Activated CD4-positive, alpha-beta T cell treated with anti-CD3 and anti-CD28 coated beads, Interleukin-2, amount 50 U/mL, for 4 hours (primary cell): ENCODE measurements around the gene P2RY12.

ENCODE experiments used
- DNase-seq, 2 experiments: peaks; one replicate each; pipeline ENCODE4 v3.0.0-alpha.2; 2020

Gene P2RY12

DNA sequence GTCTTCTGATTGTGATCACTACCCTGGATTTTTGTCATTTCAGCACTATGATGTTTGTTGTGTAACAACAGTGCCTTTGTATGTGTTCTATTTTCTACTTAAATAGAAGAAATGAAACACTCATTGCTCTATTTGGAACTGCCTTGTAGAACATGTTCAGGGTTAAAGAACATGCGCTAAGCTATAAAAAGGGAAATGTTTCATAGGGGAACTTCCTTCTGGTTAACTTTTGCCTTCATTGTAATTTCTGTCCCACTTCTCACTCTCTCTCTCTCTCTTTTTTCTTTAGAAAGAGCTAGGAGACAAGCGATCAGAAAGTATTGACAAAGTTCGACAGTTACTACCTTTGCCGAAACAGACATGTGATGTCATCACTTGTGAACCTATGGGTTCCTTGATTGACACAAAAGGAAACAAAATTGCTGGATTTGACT is at the start of gene P2RY12:
P2RY12 (minus strand) TSS at position 13 of the 434 bp plus-strand sequence. CDS start 45,908 bp downstream, outside the sequence.
- no peak for DNase-seq

DNA sequence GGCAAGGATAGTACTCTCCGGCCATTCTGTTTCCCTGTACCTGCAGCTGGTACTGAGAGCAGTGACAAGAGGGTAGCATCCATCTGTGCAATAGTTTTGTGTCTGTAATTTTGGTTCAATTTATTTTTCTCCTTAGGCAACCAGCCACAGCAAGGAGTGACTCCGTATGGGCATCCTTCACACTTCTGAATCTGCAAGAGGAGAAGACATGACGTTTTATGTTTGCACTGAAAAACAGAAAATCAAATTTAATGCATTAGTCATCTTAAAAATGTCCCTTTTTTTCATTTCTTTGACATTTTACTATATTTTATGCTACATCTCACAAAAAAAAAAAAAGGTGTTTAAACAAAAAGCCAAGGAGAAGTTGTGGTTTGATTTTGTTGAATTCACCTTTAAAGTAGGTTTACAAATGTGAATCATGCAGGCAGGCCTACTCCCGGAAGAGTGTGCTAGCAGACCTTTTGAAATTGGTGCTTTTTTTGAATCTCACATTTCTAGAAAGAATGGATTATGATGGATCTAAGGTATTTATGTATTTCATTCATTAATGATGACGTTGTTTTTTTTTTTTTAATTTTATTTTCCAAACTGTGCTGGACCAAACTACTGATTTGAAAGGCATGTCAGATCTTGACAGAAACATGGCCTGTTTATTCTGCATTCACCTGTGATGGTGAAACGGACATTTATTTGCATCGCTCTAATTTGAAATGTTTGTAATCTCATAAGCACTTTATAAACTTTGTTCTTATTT is 48.2 kb upstream of the P2RY12 start:
- no peak for DNase-seq

DNA sequence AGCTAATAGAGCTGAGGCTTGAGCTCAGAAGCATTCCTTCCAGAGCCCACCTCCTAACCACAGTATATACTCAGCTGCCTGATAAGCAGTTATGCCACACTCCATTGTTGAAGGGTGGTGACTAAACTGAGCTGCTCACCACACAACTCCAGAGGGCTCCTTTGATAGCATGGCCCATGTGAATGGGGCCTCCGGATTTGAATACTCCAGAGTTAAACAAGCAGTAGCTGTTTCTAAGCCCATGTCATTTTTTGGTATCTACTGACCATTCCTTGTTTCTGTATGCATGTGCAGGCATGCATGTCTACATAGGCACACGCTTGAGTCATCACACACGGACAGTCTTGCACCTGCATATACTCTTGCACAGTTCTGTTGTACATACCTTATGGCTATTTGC is 47.4 kb upstream of the P2RY12 start:
- DNase-seq: no peak

DNA sequence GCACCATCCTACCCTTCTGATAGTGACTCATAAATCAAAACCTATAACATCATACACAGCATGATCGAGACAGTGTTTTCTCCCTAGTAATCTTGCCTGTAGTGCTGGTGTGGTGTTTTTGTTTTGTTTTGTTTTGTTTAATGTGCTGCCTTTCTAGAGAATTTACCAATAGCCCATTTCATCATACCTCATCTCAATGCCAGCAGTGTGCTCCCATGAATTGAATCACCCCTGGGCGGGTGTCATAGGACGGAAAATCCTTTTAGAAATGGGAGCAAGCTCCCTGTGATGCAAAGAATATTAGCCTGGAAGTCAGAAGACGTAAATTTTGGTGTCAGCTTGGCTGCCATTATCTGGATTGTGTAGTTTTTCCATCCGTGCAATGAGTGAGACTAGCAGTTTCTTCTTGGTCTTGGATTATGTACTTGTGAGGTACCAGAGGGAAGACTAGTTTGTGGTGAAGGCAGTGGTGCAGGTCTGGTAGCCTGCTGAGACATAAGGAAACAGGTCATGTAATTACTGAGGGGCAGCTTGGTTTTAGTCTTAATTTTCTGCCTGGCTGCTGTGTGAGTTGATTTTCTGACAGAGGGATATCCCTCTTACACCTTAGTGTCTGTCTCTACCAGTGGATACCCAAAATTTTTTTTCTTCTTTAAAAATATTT is 46.4 kb upstream of the P2RY12 start:
- DNase-seq: no peak

DNA sequence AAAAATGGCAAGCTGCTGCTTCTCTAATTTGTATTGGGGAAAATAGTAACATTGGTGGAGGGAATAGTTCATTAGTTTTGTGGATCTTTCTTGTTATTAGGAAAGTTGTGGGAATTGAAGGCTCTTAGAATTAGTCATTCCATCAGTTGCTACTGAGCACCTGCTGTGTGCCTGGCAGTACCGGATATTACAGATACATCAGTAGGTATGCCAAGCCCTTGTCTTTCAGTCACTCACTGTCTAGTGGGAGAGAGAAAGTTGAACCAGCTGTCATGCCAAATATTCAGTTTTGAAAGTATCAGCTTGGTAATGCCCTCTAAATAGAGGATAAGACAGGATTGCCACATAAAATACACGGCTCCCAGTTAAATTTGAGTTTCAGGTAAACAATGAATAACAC is 43.8 kb upstream of the P2RY12 start:
- DNase-seq: no peak

DNA sequence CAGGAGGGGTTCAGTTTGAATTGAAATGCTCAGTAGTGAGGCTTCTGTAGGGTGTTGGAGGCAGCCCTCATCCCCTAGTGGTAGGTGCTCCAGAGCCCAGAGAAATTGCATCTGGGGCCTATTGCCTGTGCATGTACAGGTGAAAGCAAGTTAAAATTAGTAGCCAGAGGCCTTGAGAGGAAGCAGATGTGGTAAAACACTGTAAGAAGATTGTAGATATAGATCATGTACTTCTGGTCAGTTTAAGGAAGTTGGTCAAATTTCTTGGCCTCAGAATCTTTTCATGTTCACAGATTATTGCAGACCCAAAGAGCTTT is 41.7 kb upstream of the P2RY12 start:
- no peak for DNase-seq

DNA sequence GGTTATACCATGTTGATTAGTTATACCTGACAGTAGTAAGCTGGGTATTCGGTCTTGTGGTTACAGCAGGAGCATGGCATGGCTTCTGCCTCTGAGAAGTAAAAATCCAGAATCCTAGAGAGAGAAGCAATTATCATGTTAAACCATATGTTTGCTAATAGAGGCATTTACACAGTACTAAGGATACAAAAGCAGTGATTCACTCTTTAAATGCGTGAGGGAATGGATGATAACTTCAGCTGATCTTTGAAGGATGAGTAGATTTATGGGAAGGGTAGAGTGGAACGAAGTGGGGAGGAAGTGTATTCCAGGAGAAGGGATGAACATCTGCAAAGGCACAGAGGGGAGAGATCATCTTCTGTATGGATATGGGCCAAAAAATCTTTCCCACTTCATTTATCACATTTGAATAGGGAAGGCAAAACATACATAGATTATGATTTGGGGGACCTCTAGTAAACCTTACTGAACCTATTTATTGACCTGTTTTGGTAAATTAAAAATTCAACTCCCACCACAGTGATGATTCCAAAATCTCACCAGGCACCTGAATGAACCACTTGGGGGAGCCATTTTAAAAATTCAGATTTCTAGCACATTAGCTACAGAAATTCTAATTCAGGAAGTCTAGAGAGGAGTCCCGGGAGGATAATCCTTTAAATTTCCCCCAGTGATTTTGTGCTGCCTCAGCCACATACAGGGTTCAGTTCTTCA is 41.2 kb upstream of the P2RY12 start:
- DNase-seq: no peak

DNA sequence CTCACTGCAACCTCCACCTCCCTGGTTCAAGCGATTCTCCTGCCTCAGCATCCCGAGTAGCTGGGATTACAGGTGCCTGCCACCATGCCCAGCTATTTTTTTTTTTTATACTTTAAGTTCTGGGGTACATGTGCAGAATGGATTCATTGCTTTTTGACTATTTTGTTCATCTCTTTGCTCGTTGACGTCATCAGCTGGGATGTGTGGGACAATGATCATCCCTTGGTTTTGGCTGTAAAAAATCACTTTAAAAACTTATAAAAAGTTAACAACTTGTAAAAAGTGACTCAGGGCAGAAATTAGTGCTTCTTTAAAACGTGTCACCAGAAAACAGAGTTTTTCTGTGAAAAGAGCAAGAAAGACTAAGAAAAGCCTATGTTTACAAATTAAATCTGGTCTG is 38.5 kb upstream of the P2RY12 start:
- DNase-seq: no peak

DNA sequence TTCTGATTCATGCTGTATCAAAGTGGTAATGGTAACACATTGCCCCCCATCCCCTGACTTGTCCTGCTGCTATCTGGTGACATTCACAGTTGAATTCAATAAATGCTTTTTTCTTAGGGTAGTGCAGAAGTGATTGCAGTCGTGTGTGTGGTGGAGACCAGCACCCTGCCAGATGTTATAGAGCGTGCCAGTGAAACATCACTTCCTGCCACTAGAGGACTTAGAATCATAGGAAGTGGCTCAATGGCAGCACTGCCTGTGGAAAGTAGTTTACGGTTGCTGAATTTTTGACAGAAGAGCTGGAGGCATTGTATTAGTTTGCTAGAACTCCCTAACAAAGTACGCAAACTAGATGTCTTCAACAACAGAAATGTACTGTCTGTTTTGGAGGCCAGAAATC is 37.4 kb upstream of the P2RY12 start:
- DNase-seq: no peak

DNA sequence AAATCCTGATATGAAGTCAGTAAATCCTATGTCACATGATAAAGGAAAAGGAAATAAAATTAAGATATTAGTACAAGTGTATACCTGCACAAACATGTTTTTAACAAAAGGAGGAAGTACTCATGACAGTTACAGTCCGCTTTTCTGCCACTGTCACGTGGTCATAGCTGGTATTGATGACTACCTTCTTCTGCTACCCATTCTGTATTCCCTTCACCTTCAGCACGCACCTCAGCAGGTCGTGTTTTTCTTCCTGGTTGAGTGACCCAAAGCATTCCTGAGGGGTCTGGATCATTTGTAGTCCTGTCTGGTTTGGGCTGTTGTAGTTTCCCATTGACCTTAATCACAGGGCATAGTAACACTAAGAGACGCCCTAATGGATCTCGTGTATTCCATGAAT is 35.3 kb upstream of the P2RY12 start:
- no peak for DNase-seq

DNA sequence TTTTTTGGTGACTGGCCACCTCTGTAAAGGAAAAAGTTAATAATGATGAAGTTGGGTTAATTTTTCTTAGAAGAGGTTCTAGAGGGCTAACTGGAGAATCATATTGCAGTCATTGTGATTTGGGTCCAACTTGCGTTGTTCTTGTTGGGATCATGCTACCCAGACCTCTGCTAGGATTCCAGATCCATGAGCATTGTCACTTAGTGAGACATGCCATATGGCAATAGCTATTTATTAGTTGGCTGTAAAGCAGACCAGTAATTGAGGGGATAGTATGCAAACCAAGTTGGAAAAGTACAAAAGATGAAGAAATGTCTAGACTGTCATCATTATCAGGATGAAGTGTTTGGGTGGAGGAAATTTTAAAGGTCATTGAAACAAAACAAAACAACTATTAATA is 30.7 kb upstream of the P2RY12 start:
- no peak for DNase-seq

DNA sequence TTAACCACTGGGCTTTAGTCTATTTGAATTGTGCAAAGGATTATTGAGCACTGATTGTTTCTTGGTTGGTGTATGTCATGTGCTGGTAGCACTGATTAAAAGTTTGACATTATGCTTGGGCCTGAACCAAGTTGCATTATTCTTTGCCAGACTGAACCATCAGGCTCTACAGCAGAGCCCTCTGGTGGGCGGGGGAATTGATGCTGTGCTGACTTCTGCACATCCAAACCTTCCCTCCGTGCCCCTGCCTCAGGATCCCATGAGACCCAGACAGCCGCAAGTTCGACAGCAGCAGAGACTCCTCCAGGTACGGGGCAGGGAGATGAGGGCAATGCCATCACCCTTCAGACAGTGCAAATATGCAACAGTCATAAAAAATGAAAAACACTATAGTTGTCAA is 28.4 kb upstream of the P2RY12 start:
- DNase-seq: no peak

DNA sequence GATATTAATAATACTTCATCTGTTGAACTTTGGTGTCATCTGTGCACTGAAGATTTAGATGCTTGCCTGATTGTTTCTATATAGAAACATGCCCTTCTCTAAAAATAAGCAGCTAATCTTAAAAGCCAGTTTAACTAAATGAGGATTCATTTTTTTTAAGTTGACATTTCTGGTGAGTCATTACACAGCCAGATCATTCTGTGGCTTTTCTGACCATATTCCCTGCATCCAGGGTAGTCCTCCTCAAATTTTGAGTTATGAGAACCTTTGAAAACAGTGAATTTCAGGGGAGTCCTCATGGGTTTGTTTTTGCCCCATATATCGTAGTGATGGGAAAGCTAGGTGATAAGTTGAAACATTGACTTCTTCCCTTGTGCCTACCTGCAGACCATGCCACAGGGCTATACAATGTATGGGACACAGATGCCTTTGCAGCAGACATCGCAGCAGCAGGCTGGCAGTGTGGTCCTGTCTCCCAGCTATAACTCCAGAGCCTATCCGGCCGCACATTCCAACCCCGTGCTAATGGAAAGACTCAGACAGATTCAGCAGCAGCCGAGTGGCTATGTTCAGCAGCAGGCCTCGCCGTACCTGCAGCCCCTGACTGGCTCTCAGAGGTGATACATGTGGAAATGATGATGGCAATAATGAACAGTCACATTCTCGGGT is 26.5 kb upstream of the P2RY12 start:
- DNase-seq: no peak

DNA sequence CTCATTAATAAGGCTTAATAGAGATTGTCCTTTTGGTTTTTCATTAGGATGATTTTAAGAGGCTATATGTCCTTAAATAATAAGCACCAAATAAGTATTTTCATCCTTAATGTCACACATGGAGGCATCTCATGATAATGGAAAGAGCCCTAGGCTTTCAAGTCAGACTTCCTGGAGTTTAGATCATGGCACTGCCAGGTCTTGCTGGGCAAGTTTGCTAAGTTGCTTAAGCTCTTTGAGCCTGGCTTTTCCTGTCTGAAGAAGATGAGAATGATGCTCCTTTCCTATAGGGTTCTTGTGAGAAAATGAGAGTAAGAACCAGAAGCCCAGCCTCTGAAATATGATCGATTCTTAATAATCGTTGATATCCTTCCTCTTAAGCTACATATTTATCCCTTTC is 23.4 kb upstream of the P2RY12 start:
- no peak for DNase-seq

DNA sequence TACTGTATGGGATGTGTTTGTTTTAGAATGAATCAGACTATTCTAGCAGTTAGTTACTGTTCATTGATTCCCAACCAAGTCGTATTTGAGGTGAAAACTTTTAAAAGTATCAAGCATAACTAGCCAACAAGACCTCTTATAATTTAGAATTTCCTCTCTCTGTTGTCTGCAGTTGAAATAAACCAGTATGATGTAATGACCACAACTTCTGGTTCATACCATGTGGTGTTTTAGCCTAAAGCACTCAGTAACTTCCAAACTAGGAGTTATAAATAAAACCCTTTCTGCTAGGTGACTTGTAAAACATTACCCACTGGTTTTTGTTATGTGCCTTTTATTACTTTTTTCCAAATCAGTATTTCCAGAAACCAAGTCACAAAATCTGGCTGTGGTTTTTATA is 19.8 kb upstream of the P2RY12 start:
- DNase-seq: no peak

DNA sequence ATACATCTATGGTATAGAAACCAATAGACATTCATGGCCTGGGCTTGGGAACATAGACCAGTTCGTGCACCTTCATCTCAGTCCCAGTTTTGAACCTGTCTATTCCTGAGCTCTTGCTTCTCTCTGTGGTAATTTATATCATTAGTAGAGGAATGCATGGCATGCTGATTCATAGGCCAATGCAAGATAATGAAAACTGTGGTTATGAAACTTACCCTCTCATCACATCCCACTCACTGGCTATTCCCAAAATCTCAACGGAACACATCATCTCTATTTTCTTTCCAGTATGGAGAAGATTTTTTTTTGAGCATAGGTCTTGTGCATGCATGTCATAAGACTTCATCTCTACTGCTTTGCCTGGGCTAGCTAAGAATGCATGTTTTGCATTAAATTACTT is 18.7 kb upstream of the P2RY12 start:
- no peak for DNase-seq

DNA sequence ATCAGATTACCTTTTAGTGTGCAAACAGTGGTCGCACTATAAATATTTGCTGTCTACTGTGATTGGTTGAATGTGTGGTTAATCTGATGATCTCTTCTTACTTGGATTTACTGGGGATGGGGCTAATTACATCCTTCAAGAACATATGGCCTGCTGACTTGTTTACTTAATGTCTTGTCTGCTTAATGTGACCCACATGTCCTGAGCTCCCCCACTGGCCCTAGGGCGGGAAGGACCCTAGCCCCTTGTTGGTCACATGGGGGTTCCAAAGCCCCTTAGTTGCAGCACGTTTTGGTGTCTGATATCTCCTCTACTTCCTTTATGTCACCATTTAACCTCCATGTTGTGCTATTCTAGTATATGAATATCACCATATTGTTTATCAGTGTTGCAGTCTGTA is 17.8 kb upstream of the P2RY12 start:
- no peak for DNase-seq

DNA sequence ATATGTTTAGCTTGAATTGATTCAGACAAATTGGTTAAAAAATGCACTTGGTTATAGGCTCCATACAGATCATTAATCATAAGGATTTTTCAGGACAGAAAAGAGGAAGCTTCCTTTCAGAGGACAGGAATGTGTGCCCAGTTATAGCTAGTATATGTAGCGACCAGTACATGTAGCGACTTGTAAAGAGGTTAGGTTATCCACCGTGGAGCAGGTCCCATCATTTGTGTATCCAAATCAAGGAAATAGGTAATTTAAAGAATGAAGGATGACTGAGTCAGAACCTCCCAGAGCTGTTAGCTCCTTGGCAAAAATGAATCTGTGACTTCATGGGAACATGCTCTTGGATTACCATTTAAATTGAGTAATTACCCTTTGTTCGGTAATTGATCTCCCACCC is 15.8 kb upstream of the P2RY12 start:
- no peak for DNase-seq

DNA sequence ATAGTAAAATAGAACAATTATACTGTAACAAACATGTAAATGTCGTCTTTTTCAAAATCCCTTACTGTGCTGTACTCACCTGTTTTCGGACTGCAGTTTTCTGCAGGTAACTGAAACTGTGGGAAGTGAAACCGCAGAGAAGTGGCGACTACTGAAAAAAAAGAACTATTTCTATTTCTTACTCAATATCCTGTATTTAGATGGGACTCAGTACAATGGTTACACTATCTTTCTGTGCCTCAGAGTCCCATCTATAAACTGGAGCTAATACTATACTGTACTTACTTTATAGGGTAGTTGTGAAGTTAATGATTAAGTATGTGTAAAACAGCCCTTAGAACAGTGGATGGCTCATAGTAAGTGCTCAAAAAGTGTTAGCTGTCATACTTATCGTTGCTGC is 14.3 kb upstream of the P2RY12 start:
- DNase-seq: no peak

DNA sequence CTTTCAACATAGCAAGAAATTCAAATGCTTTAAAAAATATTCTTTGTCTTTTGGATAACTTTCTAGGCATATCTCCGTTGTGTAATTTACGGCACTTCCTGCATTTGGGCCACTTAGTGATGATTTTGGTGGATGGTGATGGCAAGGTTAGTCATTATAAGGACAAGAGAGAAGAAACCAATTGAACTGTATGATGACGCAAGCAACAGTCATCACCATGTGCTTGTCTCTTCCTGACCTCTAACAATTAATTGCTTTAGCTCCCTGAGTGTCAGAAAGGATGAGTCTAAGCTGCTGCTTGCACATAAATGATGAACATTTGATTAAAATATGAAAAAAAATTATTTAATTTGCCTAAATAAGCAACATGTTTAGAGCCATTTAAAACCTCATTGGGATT is 11.3 kb upstream of the P2RY12 start:
- no peak for DNase-seq

DNA sequence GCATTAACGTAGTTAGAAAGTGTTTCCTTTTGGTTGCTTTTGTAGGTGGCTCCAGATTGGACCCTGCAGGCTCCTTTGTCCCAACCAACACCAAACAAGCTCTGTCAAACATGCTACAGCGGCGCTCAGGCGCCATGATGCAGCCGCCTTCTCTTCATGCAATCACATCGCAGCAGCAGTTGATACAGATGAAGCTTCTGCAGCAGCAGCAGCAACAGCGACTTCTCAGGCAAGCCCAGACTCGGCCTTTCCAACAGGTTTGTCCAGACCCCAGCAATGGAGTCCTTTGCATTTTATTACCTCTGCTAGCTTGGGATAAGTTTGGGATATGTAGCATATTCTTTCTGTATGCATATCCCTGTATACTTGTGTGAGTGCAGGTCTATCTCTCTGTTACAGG is 10.1 kb upstream of the P2RY12 start:
- DNase-seq: no peak

DNA sequence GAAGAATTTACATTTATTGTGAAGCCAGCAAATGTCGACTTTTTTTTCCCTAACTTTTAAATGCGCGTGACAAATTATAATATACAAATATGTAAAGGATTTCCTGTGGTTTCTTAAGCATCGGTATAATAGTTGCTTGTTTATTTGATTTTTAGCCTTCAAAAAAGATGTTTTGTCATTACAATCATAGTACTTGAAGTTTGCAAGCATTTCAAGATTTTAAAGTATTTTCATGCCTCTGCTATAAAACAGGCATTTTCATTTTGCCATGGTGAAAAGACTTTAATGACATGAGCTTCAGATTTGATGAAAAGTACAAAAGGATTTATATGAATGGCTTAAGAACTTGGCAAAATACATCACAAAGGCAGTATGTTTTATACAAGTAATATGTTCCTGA is 9.4 kb upstream of the P2RY12 start:
- no peak for DNase-seq

DNA sequence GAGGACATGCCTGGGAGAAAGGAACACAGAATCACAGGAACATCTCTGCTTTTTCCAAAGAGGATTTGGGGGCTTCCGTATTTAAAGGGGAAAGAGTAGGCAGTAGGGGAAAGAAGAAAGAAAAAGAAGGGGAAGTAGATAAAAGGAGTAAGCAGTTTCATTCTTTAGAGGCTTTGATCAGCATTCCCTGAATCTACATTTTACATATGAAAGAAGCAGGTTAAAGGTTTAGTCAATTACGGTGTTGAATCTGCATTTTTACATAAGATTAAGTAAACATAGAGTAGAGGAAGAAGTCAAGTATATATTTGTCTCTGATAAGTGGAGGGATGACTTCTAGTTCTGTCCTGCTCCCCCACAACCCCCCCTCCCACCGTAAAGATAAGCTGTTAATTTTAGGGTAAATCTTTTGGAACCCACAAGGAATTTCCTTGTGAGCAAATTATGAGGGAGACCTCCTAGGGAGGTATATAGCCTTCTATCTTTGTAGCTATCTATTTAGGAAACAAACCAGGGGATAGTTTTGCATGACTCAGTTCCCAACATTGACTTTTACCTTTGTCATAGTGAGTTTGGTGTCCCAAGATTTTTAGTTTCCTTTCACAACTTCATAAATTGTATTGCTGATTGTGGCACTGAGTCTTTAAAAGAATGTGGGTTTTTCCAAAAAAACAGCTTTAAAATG is 8.7 kb upstream of the P2RY12 start:
- DNase-seq: no peak
